C4-2B (cell line): ENCODE results near the gene HEBP1.

ENCODE experiments used
- CTCF ChIP-seq: fragments of 450-650 bp; conservative IDR thresholded peaks from 2 replicates; pipeline ENCODE4 v1.5.1; 2017; ENCODE audit warnings: mild to moderate bottlenecking
- ZFX ChIP-seq: fragments of 450-650 bp; IDR thresholded peaks from 2 replicates; pipeline ENCODE4 v1.6.1; 2017

DNA sequence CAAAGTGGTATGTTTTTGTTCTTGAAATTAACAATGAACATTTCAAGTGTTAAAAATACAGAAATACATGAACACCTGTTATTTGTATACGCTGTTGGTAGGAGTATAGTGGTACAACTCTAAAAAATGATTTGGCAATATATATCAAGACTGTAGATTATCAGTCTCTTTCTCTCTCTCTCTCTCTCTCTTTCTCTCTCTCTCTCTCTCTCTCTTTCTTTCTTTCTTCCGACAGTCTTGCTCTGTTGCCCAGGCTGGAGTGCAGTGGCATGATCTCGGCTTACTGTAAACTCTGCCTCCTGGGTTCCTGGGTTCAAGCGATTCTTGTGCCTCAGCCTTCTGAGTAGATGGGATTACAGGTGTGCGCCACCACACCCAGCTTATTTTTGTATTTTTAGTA is 12.6 kb downstream of the HEBP1 start:
- TF ChIP-seq CTCF = no peak
- TF ChIP-seq ZFX = no peak
